Measurements from ENCODE around the gene MOB4.
"Not testable (repeated sequence)": the region's sequence is repeated elsewhere in the genome, so short reads cannot be mapped to it uniquely, and the experiment has no call there.

The MOB4 gene

GRCh38 chr2:197515739-197516392 is at the start of gene MOB4:
Gene MOB4, plus strand, starts transcription at chr2:197516066. Its CDS starts 21 bp downstream, at chr2:197516087.
- DNase-seq = peak; percentile 97

GRCh38 chr2:197472166-197472565 is 43.7 kb upstream of the MOB4 start:
- no peak for DNase-seq

GRCh38 chr2:197477797-197478196 is 38.1 kb upstream of the MOB4 start:
- DNase-seq = no peak

- DNase-seq = no peak
Measured at GRCh38 chr2:197480165-197481036, 35.5 kb upstream of the MOB4 start.

- not testable (repeated sequence) for DNase-seq
Measured at GRCh38 chr2:197484248-197484647, 31.6 kb upstream of the MOB4 start.

GRCh38 chr2:197486175-197486574 is 29.7 kb upstream of the MOB4 start:
- no peak for DNase-seq

- no peak for DNase-seq
Measured at GRCh38 chr2:197487385-197487784, 28.5 kb upstream of the MOB4 start.

- no peak for DNase-seq
Measured at GRCh38 chr2:197495433-197496134, 20.3 kb upstream of the MOB4 start.

- no peak for DNase-seq
Measured at GRCh38 chr2:197496695-197497094, 19.2 kb upstream of the MOB4 start.

GRCh38 chr2:197497326-197497725 is 18.5 kb upstream of the MOB4 start:
- no peak for DNase-seq

- DNase-seq = no peak
Measured at GRCh38 chr2:197498235-197498936, 17.5 kb upstream of the MOB4 start.

- peak; percentile 82 for DNase-seq
Measured at GRCh38 chr2:197498937-197499593, 16.8 kb upstream of the MOB4 start.

- peak; percentile 97 for DNase-seq
Measured at GRCh38 chr2:197499594-197500502, 16.0 kb upstream of the MOB4 start, which contains the start of the genes HSPD1 and HSPE1. Gene HSPD1, minus strand, starts transcription at chr2:197499840. Its CDS starts 992 bp downstream, at chr2:197498848. Gene HSPE1, plus strand, starts transcription at chr2:197500379. Its CDS starts 58 bp downstream, at chr2:197500437.

GRCh38 chr2:197500503-197501131 is 15.2 kb upstream of the MOB4 start:
- no peak for DNase-seq

GRCh38 chr2:197502201-197502600 is 13.7 kb upstream of the MOB4 start:
- DNase-seq = no peak

GRCh38 chr2:197502685-197503084 is 13.2 kb upstream of the MOB4 start:
- no peak for DNase-seq

GRCh38 chr2:197504000-197504399 is 11.9 kb upstream of the MOB4 start:
- DNase-seq = no peak

GRCh38 chr2:197504512-197504911 is 11.4 kb upstream of the MOB4 start:
- DNase-seq = no peak

- no peak for DNase-seq
Measured at GRCh38 chr2:197506658-197507057, 9.2 kb upstream of the MOB4 start.

- DNase-seq = no peak
Measured at GRCh38 chr2:197513915-197514314, 2.0 kb upstream of the MOB4 start.

GRCh38 chr2:197514754-197515153 is 1.1 kb upstream of the MOB4 start:
- DNase-seq = no peak
